Stimulated activated CD4-positive, alpha-beta T cell treated with anti-CD3 and anti-CD28 coated beads, Interleukin-12 subunit alpha, Interleukin-12 subunit beta, amount 100 ng/mL, for 24 hours (primary cell): Measurements from ENCODE around the gene GINS1.
"Not testable (repeated sequence)": the region's sequence is repeated elsewhere in the genome, so short reads cannot be mapped to it uniquely, and the experiment has no call there.

Experiments used
- DNase-seq, 2 experiments: peaks; one replicate each; pipeline ENCODE4 v3.0.0-alpha.2; 2020; ENCODE audit warnings: low read depth in 2 of 2

Gene GINS1

DNA sequence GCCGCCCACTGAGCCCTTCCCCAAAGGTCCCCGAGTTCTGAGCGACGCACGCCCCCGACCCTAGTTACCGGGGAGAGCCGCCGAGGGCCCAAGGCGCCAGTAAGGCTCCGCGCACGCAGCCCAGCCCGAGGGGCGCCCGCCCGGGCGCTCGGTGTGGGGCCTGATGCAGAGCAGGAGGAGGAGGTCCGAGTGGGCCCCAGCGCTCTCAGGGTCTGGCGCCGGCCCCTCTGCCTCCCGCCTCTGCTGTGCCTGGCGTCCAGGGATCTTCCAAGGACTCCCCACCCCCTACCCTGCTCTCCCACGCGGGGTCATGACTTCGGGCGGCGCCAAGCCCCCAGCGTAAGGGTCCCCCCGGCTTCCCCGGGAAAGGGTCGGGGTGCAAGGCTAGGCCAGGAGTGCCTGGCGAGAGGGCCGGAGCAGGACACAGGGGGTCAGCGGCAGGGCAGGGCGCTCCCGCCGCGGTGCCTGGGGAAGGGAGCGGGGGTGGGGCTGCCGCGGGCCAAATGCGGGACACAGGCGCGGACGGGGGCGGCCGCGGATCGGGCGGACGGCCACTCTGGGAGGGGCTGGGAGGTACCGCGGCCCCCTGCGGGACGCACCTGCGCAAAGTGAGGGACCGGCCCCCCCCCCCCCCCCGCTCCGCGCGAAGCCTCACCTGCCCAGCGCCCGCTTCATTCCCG lies 17.5 kb upstream of the GINS1 start:
- peak; percentile 3 to 6 for DNase-seq

DNA sequence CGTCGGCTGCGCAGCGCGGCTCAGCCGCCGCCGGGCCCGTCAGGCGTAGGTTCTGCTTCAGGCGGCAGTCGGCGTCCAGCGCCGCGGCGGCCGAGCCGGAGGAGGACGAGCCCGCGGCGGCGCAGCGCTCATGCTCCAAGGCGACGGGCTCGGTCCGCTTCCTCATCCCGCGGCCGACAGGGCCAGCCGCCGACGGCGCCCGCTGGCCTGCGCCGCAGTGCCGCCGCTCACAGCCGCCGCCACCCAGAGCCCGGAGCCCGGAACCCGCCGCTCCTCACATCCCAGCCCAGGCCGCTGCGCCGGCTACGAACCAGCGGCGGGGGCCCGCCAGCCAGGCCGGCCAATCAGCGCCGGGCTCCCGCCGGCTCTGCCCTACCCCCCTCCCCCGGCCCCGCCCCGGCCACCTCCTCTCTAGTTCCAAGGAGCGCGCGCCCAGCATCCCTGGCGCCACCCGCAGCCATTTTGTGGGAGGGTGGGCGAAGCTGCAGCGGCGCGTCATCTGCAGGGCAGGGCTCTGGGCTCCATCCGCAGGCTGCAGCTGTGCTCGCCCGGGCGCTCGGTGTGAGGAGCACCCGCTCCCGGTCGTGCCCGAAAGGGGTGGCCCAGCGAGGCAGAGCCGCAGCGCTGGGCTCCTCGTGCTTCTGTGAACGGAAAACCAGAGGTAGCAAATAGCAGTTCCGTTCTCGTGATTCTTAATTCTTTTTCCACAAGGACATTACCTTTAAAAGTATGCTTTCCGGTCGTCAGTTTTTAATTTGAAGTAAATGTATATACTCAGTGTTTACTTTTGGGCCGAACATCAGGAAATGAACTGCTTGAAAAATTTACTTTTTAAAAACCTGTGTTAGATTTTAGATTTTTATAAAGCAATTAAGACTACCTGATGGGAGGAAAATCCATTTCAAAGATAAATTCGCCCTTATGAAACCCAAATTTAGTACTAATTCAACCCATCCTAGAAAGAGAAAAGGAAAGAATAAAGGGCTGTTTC lies 16.6 kb upstream of the GINS1 start, which contains the start of gene ABHD12:
Gene ABHD12, minus strand, starts transcription at position 298 of the 991 bp plus-strand sequence. Its CDS starts 132 bp downstream, at position 166.
- peak; percentile 86 to 92 for DNase-seq

DNA sequence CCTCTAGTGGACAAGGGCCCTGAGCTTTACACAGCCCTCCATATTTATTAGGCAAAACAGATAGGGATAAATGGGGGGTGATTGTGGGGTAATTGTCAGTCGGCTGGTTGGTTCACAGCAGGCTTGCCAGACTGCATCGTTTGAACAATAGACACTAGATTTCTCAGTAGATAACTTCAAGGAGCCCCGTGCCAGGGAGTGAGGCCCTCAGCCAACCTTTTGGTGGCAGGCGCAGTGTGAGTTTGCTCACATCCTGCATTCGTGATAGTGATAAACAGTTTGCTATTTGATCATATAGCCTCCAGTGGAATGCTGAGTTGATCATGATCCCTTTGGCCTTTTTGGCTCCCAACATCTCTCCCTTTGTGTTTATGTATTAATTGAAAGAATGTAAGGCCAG lies 13.2 kb upstream of the GINS1 start:
- DNase-seq = no peak

DNA sequence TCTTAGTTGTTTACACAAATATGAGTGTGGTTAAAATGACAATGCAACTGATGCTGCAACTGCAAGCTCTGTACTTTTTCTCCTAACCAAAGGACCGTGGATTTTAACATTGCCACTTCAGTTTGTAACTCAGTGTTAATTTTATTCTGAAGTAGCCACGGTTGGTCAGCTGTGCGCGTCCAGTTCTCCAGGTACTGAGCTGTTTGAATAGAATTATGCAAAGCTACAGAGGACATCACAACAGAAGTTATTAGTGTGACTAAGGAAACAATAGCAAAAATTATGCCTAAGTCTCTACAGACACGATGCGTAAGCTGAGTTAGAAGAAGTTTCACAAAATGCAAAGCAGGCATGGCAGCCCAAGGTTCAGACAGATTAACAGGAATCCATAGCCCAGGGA lies 12.5 kb upstream of the GINS1 start:
- no peak for DNase-seq

DNA sequence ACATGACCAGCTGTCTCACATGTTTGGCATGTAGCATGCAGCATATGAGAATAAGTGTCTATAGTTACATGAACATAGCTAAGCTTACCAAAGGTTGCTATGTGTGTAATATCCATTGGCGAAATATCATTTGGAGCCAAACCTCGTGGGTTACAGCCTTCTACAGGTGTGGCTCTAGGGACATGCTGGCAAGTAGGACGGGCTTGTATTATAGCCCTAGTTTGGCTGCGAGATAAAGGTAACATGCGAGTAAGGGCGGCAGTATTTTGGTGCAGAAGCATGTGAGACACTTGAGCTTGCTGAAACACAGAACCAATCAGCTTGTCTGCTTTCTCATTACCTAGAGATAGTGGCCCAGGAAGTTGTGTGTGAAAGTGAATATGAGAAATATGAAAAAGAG lies 10.4 kb upstream of the GINS1 start:
- no peak for DNase-seq

DNA sequence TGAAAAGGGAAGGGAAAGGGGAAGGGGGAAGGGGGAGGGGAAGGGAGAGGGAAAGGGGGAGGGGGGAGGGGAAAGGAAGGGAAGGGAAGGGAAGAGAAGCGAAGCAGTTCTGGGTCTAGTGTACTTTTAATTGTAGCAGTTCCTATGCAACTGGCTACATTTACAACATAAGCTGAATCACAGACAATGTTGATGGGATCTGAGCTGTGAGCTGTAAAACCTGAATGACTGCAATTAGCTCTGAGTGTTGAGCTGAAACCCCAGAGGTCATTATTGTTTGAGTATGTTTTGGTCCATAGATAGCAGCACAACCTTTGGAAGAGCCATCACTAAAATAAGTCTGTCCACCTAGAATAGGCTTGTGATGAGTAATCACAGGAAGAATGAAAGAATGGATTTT lies 9.7 kb upstream of the GINS1 start:
- DNase-seq = no peak

DNA sequence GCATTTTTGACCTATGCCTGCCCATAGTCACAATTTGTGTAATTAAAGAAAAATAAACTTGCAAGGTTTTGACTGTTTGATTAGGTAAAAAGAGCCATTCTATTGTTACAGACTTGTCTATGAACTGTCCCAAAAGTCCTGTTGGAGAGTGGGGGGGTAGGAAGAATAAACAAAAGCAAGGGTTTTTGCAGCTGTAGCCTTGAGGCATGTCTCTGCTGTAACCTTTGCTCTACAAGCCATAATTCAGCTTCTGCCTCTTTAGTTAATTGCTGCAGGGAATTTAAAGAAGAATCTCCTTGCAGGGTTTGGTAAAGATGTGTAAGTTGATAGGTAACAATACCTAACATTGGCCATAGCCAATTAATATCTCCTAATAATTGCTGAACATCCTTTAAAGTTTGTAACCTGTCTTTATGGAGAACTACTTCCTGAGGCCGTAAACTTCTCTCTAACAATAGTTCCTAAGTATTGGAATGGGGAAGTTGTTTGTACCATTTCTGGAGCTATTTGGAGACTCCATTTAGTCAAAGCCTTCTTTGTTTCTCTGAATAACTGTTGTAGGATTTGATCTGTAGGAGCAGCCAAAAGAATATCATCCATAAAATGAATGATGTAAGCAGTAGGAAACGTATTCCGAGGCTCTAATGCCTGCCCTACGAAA lies 9.0 kb upstream of the GINS1 start:
- no peak for DNase-seq

DNA sequence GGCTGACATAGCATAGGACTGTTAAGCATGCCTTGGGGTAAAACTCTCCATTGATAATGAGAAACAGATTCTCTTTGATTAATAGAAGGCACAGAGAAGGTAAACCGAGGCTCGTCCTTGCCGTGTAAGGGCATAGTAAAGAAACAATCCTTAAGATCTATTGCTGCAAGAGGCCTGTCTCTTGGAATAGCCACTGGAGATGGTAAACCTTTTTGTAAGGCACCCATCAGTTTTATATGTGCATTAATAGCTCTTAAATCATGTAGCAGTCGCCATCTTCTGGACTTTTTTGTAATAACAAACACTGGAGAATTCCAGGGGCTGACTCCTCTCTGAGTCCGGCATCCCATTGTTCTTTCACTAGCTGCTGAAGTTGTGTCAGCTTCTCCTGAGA lies 8.4 kb upstream of the GINS1 start:
- DNase-seq = no peak

DNA sequence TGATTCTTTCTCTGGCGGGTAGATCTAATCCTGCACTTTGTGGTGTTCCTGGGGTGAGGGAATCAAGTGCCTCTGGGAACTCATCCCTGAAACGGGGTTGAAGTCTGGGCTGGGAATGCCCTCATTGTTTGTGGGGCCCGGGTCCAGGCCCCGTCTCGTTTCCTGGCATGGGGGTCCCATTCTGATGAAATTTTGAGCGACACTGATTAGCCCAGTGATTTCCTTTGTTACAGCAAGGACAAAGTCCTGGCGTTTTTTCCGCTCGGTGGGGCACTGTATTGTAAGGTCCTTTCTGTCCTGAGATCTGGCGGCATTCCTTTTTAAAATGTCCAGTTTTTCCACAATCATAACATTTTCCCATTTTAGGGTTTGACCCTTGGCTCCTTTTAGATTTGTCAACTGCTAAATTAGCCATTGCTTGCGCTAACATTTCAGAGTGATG lies 7.2 kb upstream of the GINS1 start:
- DNase-seq = not testable (repeated sequence)

DNA sequence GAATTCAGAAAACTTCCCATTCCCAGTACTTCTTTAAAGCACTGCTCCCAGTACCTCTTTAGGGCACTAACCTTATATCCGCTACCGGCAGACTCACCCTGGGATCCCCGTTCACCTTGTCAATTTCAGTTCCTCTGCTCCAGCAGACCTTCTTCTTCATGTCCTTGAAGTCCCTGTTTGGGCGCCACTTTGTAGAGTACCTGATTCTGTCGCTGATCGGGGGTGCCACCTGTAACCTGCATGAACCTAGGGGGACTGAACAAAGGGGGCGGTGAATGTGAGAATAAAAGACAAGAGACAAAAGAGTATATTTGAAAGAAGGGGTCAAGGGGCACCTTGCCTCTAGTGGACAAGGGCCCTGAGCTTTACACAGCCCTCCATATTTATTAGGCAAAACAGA lies 4.9 kb upstream of the GINS1 start:
- no peak for DNase-seq

DNA sequence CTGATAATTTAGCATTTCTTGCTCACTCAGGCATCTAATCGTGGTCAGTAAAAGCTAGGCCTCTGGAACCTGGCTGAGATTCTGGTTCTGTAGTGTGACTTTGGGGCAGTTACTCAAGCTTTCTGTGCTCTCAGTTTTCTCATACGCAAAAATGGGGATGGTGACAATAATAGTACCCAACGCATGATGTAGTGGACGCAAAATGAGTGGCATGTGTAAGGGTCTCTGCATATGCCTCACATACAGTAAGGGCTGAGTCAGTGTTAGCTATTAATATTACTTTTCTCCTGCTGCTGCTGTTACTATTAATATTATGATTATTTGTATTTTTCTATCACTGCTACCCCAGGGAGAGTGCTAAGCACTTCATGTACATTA lies 686 bp downstream of the GINS1 start:
- DNase-seq = no peak

DNA sequence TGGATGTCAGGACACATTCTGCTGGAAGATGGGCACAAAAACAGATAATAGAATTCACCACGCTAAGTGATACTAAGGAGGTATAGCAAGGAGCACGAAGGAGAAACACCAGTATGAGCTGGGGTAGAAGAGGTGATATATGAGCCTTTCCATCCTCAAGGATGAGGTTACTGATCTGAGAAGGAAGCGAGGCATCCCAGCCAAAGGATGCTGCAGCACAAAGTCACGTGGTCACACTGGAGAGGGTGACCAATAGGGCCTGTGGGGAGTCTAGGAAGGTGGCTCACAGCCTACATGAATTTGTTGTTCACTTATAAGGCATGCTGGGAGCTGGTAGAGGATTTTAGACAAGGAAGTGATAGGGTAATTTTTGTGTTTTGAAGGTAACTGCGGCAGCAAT lies 1.4 kb downstream of the GINS1 start:
- no peak for DNase-seq

DNA sequence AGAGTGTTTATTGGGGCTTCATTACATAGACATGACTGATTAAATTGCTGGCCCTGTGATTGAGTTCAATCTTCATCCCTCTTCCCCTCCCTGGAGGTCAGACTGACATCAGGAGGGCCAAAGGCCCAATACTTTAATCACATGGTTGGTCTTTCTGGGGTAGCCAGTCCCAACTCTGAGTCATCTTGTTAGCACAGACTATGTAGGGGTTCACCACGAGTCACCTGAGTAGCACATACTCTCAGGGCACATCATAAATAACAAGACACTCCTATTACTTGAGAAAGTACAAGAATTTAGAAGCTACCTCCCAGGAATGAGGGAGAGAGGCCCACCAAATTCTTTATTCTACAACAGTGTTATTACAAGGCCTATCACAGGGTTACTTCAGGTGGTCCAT lies 11.3 kb downstream of the GINS1 start:
- no peak for DNase-seq

DNA sequence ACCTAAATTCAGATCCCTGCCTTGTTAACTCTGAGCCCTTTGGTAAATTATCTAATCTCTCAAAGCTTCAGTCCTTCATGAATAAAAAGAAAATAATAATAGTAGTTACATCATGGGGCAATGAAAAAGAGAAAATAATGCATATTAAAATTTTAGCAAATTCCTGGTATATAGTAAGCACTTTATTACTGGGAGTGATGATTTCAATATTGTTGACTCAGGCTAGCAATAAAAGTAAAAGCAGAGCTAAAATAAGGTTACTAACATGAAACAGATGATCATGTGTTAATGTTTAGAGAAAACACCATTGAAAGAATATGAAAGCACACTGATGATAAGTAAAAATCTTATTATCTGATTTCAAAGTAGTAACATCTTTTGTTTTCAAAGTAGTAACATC lies 13.6 kb downstream of the GINS1 start:
- no peak for DNase-seq

DNA sequence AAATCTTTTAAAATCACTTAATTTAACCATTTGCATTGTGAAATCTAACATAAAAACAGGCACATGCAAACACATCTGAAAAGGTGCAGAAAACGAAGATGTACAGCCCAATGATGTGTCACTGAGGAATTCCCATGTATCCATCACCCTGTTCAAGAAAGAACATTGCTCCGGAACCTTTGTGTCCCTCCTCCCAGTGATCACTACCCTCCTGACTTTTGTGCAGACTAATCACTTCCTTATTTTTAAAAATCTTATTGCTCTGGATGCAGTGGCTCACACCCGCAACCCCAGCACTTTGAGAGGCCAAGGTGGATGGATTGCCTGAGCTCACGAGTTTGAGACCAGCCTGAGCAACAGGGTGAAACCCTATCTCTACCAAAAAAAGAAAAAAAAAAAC lies 14.6 kb downstream of the GINS1 start:
- no peak for DNase-seq

DNA sequence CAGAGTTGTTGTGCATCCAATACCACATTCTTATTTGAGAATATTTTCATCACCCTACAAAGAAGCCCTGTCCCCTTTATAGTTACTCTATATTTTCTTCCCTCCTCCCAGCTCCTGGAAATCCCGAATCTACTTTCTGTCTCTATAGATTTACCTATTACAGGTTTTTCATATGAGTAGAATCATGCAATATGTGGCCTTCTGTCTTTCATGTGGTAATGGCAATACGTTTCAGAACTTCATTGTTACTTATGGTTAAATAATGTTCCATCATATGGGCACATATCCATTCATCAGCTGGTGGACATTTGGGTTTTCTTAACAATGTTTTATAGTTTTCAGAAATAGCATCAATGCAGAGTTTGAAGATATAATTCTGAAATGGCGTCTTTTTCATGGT lies 17.1 kb downstream of the GINS1 start:
- no peak for DNase-seq

DNA sequence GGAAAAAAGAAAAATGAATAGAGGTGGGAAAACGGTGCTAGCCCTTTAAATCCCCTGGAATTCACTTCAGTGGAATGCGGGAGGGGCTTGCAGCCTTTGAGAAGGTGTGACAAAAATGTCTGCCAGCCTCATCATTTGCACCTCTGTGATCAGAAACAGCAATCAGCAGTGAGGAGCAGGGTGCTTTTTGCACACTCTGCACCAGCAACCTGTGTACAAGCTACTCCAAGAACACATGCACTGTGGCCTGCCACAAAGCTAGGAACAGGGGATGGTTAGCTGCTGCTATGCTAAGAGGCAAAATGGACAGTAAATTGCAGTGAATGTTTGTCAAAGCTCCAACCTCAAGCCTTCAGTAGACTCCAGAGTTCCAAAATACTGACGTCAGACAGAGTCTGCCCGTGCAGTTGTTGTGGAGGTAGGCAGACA lies 29.7 kb downstream of the GINS1 start:
- no peak for DNase-seq

DNA sequence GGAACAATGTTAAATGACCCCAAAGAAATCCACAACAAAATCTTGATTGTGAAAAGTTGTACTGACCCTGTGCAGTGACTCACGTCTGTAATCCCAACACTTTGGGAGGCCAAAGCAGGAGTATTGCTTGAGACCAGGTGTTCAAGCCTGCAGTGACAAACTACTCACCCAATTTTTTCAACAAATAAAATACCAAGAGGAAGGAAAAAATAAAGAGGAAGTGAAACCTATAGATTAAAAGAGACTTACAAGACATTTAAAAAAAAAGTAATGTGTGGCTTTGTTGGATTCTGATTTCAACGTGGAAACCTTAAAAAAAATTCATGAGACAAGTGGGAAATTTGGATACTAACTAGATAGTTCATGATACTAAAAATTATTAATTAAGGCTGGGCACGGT lies 31.9 kb downstream of the GINS1 start:
- DNase-seq = no peak

DNA sequence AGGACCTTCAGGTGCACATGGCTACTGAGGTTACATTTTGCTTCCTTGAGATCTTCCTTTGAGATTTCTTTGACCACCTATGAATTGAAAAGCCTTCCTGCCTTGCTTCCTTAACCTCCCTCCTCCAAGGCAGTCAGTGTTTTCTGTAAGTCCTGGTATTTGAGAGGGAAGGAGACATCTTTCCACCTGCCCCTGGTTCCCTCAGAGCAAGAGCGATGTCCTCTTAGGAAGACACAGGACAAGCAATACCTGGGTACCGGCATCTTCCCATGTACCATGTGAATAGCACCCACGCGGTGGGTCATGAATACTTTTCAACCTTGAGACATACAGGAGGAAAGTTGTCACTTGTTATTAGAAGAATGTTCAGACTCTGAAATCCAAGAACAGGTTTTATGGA lies 37.1 kb downstream of the GINS1 start:
- no peak for DNase-seq

DNA sequence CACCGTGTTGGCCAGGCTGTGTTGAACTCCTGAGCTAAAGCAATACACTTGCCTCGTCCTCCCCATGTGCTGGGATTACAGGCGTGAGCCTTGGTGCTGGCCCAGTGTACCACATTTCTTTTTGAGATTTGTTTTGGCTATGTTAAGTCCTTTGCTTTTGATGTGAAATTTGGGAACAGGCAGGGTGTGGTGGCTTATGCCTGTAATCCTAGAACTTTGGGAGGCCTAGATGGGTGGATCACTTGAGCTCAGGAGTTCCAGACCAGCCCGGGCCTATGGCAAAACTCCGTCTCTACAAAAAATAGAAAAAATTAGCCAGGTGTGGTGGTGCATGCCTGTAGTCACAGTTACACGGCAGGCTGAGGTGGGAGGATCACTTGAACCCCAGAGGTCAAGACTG lies 40.2 kb downstream of the GINS1 start:
- no peak for DNase-seq

DNA sequence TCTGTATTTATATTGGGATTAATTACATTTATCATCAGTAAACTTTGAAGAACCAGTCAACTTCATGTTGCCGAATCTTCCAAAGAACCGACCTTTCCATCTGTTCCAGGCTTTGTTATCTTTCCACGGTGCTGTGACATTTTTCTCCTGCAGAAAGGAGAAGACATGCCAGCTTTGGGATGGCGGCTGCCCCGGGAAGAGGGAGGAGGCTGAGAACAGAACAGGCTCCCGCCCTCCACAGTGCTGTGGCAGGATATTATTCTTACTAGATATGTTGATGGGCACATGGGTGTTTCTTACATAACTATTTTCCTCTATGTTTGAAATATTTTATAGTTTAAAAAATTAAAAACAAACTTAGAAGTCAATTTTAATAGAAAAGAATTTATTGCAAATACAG lies 44.9 kb downstream of the GINS1 start:
- no peak for DNase-seq

DNA sequence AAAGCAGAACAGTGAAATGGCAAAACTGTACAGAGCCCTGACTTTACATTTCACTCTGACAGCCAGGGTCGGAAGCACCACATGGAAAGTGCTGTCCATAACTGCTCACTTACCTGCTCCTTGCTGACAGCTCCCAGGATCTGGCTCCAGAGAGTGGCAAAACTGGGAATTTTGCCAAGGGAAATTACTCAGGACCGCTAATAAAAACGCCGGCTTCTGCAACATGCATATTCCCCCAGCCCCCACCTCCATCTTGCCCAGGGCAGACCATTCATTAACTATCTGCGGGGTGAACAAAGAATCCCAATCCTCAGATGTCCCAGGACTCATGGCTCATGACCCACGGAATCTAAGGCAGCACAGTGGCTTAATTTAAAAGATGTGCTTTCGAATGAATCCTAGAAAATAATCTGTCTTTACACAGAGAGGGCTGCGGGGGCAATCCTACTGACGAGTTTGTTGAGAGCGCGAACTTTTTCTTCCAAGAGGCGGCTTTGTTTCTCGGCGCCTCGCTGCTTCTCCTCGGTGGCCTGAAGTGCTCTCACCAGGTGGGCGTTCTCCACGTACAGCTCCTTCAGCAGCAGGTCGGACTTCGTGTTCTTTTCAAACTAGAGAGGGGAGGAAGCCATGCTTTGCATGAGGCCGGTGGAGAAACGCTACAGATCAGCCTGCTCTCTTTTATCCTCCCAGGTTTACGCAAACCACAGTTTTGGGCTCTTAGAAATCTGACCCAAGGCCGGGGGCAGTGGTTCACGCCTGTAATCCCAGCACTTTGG lies 45.8 kb downstream of the GINS1 start:
- DNase-seq = no peak
